GM12872 (cell line): Measurements from ENCODE around the gene LRRIQ4.

Source experiments
- TF ChIP-seq, protein P1 (sequence below): IDR thresholded peaks from 3 replicates; pipeline ENCODE4 v1.5.1; 2011; ENCODE audit warnings: low read depth, mild to moderate bottlenecking, low read length, moderate library complexity; ENCODE audit not compliant: insufficient read depth

The LRRIQ4 gene

DNA sequence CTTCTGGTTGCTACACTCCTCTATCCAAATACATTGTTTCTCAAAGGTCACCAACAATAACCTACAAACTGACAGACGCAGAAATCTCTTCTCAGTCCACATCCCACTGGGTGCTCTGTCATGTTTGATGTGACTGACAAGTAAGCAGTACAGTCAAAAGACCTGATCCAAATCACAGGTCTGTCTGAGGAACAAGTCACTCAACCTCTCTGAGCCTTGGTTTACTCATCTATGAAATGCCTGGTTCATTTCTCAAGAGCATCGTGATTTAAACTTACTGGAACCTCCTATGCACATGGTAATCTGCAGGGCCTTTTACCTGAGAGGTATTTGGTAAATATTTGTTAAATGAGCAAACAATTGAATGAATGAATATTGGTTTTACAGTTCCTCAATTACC lies 51.6 kb downstream of the LRRIQ4 start:
- TF ChIP-seq, protein P1, sequence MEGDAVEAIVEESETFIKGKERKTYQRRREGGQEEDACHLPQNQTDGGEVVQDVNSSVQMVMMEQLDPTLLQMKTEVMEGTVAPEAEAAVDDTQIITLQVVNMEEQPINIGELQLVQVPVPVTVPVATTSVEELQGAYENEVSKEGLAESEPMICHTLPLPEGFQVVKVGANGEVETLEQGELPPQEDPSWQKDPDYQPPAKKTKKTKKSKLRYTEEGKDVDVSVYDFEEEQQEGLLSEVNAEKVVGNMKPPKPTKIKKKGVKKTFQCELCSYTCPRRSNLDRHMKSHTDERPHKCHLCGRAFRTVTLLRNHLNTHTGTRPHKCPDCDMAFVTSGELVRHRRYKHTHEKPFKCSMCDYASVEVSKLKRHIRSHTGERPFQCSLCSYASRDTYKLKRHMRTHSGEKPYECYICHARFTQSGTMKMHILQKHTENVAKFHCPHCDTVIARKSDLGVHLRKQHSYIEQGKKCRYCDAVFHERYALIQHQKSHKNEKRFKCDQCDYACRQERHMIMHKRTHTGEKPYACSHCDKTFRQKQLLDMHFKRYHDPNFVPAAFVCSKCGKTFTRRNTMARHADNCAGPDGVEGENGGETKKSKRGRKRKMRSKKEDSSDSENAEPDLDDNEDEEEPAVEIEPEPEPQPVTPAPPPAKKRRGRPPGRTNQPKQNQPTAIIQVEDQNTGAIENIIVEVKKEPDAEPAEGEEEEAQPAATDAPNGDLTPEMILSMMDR = no peak

DNA sequence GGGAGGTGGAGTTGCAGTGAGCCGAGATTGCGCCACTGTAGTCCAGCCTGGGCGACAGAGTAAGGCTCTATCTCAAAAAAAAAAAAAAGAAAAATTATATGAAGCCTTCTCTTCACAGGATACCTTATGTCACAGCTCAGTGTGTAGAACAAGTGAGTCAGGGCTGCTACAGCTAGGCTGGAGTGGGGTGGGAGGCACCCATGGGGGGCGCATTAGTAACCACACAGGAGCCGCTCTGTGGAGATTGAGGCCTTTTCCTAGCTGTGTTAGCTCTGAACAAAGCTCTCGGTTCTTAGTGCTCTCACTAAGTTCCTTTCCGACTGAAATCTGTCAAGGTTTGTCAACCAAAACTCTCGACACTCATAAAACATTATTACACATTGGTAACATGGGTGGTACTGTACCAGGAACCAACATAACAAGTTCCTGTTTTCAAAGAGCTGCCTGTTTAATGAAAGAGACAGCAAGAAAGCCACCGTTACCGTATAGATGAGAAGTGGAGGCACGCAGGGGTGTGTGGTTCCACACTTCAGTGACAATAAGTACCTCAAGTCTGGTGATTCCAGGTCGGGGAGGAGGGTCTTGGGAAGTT lies 52.6 kb downstream of the LRRIQ4 start:
- TF ChIP-seq, protein P1 = no peak

DNA sequence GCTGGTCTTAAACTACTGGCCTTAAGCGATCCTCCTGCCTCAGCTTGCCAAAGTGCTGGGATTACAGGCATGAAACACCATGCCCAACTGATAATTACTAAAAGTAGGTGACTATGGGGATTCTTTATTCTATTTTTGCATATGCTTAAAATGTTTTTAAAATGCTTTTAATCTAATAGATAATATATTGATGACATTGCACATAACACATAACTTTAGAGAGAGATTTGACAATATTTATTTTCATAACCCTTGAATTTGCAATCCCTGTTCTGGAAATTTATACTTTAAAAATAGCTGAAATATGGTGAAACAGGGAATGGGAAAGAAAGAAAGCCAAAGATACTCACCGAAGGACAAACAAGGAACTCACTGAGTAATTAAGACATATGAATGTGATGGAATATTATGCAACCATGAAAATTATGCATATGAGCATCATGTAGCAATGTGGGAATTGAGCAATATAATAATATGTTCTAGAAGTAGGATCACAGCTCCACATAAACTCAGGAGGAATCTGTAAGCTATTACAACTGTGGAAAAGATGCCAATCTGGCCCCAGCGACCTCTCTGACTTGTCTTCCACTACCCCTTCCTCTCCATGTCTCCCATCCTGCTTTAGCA lies 55.0 kb downstream of the LRRIQ4 start:
- TF ChIP-seq, protein P1 = no peak

DNA sequence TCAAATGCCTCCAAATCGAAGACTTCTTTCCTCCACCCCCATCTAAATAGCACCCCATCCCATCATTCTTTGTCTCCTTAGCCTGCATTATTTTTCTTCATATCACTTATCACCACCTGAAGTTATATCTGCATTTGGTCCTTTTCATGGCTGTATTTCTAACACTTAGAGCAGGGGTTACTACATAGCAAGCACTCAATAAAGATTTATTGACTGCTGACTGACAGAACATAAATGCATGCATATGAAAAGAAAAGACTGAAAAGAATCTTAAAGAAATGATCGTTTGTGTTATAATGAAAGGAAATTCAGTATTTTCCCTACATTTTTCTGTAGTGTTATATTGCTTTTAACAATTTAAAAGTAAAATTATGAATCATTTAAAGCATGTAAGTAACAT lies 55.7 kb downstream of the LRRIQ4 start:
- TF ChIP-seq, protein P1 = no peak

DNA sequence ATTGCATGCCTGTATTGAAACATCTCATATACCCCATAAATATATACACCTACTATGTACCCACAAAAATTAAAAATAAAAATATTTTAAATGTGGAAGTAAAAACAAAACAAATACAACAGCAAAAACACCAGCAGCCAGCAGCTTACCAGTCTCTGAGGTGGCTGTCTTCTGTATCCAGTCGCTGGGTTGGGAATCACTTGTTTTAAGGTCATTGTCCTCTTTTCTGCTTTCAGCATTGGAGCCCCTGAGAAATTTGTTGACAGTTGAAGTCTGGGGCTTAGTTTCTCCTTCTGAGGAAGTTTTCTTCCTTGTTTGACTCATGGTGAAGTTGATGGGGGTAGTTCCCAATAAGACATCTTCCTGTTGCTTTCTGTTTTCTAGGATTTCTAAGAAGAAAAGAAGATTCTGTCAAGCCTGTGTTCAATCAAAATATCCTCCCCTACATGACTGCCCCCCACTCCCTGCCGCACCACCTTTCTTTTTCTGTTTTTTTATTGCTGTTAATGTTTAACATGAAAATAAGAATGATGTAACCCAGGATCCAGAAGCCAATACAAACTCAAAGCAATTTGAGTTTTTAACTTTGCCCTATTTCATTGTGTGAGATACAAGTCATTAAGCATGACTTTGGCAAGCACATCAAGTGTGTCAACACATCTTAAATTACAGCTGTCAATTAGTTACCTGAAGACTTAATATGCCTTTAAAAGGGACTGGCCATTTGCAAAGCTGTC lies 57.0 kb downstream of the LRRIQ4 start, which contains the start of gene LRRC31:
LRRC31 (minus strand) TSS at position 452 of the 737 bp plus-strand sequence; CDS start at position 324, 128 bp downstream.
- TF ChIP-seq, protein P1 = no peak

DNA sequence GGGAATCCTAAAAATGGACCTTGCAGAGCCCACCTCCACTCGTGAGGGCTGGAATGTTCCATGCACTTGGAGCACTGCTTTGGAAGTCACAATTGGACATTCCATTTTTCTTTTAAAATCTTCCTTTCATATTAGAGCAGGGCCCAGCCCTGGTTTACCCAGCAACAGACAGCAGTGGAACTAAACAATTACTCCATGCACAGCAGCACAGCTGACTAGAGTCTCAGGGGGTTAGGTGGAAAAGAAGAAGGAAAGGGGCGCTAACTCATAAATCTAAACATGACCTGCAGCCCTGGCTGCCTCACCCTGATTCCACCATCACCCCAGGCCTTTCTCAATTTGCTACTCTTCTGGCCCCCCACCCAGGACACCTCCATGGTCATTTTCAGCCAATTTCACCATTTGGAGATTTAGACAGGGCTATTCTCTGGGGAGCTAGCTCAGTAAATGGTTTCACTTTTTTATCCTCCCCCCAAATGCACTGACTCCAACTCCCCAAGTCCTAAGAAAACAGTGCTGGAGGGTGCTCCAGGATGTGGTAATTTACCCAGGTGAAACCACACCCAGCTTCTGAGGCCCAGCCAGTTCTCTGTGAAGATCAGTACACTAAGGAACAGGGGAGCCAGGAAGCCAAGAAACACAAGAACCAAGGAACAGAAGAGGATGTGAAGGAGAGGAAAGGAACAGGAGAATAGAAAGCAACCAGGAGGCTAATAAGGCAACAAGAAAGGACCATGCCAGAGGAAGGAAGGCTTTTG lies 58.6 kb downstream of the LRRIQ4 start:
- TF ChIP-seq, protein P1 = no peak
